ENCODE data around the gene ADRA2A.

- TF ChIP-seq PPARA (CRISPR knock-in tag; IDR thresholded peaks at IDR 0.05; ENCODE audit: borderline replicate concordance) (no peak), POU6F1 (CRISPR knock-in tag; IDR thresholded peaks at IDR 0.05; ENCODE audit: borderline replicate concordance, low read depth) (no peak)
These were observed 1.8 kb downstream of the ADRA2A start for GRCh38 chr10:111078505-111079185.
